ENCODE data around the gene IRX6.

- no peak for TF ChIP-seq CTCF (IDR thresholded peaks at IDR 0.05)
- no peak for TF ChIP-seq POLR2A (IDR thresholded peaks at IDR 0.05)
Observed at GRCh38 chr16:55294129-55294528, 29.9 kb upstream of the IRX6 start.

Data from uterus (tissue), 2 donors.